GM12891 (cell line): ENCODE measurements around the gene ATP6V1G3.
"Not testable (repeated sequence)": the region's sequence is repeated elsewhere in the genome, so short reads cannot be mapped to it uniquely, and the experiment has no call there.

Source experiments
- DNase-seq: peaks from one replicate; pipeline ENCODE4 v3.0.0; 2011; ENCODE audit warnings: low spot score; ENCODE audit not compliant: insufficient read length
- FAIRE-seq: peaks from 2 replicates; lab custom pipeline; 2011; peaks lifted over from hg19 to GRCh38; lab: Jason Lieb, UNC
- PAX5 ChIP-seq: IDR thresholded peaks from 2 replicates; pipeline ENCODE4 v1.6.1; 2011; ENCODE audit warnings: low read length, moderate library complexity, mild to moderate bottlenecking; ENCODE audit not compliant: insufficient read depth, severe bottlenecking
- POLR2A ChIP-seq: IDR thresholded peaks from 2 replicates; pipeline ENCODE4 v1.6.1; 2011; ENCODE audit warnings: low read depth, low read length, control low read depth
- POLR2AphosphoS5 ChIP-seq: IDR thresholded peaks from 2 replicates; pipeline ENCODE4 v1.6.1; 2011; ENCODE audit warnings: low read depth, low read length, control low read depth
- POU2F2 ChIP-seq: IDR thresholded peaks from 2 replicates; pipeline ENCODE4 v1.6.1; 2011; ENCODE audit warnings: low read depth, mild to moderate bottlenecking, control low read depth, low read length, moderate library complexity
- SPI1 ChIP-seq: IDR thresholded peaks from 2 replicates; pipeline ENCODE4 v1.6.1; 2011; ENCODE audit warnings: low read depth, low read length, control low read depth
- TAF1 ChIP-seq: IDR thresholded peaks from 2 replicates; pipeline ENCODE4 v1.6.1; 2011; ENCODE audit warnings: low read depth, low read length, control low read depth

Gene ATP6V1G3

DNA sequence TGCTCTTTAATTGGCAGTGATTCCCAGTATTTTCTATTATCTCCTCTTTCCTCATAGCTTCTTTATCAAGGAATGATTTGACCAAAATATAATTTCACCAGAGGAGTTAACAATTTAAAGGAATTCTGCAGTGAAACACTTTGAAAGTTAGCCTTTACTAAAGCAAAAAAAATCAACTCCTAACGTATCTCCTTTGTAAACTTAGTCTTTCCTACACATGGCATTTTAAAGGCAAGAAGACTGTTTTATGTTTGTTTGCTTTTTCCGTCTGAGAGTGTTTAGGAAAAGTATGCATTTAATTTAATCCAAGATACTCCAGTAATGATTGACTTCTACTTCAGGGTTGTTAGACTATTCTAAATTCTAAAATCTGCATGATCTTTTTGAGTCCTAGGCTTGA lies 15.9 kb downstream of the ATP6V1G3 start:
- TF ChIP-seq SPI1 (no peak), PAX5 (no peak), POLR2A (no peak), POLR2AphosphoS5 (no peak), POU2F2 (no peak), TAF1 (no peak)
- FAIRE-seq (no peak), DNase-seq (no peak)

DNA sequence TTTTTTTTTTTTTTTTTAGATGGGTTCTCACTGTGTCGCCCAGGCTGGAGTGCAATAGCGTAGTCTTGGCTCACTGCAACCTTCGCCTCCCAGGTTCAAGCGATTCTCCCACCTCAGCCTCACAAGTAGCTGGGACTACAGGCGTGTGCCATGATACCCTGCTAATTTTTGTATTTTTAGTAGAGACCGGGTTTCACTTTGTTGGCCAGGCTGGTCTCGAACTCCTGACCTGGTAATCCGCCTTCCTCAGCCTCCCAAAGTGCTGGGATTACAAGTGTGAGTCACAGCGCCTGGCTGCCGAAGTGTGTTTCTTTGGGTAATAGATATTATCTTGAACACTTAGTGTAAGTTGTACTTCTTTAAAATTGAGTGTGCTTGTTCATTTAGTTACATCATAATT lies 16.4 kb downstream of the ATP6V1G3 start:
- DNase-seq, FAIRE-seq: not testable (repeated sequence)

DNA sequence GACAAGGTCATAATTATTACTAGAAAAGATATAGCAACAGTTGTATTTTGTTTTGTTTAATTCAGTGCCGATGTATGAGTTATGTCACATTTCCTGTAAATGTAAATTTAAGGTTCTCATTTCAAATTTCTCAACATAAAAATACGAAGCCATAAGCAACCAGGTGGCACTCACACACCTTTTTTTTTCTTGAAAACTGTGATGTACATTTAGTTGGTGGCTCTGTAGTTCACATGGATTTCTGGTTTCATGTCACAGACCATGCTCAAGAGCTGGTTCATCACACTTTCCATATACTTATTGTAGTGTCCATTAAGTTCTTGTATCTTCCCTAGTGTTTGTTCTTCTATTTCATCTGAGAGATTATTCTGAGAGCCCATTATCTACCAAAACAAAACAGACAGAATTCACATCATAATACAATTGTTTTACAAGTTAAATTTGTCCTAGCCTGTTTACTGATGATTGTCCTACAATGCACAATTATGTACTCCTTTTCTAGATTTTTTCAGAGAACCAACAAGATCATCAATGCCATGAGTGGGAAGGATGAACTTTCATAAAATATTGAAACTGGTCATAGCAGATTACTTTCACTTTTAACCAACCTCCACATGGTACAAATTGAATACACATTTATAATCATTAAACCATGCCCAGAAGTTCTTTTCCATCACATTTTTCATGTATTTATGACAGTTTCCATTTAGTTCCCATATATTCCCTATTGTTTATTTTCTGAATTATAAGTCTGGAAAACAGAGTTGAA lies 17.1 kb downstream of the ATP6V1G3 start:
- FAIRE-seq (peak; percentile 56), DNase-seq (no peak)
- TF ChIP-seq POU2F2 (no peak), SPI1 (no peak), POLR2A (no peak), POLR2AphosphoS5 (no peak), TAF1 (no peak), PAX5 (no peak)

DNA sequence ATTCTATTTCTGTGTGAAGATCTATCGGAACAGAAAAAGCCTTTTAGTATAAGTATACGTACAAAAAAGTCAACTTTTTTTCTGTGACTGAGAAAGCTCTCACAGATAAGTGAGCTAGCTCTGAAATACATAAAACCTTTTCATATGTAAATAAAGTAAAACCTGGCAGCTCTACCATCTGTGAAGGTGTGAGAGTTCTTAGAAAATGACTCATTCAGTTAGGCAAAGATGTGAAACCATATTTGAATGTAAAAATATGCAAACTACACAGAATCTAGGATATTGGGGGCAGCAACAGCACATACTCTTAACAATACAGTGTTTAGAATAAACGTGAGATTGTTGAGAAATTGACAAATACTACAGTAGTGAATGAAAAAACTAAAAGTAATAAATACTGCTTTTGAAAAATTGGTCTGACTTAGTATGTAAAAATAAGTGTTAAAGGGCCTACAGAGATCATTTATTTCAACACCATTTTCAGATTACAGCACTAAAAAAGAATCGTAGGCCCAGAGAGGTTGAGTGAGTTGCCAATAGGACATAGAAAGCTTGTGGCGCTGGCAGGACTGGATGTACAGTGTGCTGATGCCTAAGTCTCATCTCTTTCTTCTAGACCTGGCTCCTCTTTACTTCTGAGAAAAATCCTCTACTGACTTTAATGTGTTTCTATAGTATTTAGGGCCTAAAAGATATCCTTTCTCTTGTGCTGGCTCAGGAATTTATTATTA lies 19.8 kb downstream of the ATP6V1G3 start:
- TF ChIP-seq POLR2A (no peak), SPI1 (no peak), POLR2AphosphoS5 (no peak), POU2F2 (peak; percentile 93), PAX5 (no peak), TAF1 (no peak)
- FAIRE-seq: peak; percentile 83
- DNase-seq: peak; percentile 11

DNA sequence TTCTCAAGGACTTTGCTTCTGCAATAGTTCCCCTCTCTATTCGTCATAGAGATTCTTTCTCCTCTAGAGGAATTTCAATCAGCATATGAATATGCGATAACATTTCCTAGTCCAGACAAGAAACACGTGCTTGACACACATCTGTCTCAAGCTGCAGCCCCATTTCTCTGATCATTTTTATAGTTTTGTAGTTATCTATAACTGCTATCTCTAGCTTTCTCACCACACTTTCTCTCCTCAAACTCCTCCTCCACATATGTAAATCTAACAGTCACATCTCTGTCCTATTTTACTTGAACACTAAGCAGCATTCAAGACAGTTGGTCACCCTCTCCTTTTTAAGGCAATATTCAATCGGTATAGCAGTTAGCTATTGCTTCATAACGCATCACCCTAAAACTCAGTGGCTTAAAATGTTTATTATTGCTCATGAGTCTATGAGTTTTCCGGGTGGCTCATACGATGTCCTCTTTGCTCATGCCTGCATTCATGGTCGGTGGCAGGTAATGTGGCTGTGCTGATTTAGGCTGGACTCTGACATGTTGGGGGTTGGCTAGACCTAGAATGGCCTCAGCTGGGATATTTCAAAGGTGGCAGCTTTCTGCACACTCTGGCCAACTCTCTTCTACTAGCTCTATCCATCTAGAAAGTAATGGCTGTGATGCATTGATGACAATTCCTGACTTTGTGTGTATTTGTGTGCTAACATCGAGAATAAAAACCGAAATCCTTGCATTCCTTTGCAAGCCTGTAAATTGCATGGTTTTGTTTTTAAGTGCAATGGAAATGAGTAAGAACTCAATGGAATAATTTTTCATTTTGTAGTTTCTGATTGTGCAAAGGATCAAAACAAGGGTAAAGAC lies 20.6 kb downstream of the ATP6V1G3 start:
- FAIRE-seq: peak; percentile 60
- DNase-seq: no peak
- TF ChIP-seq SPI1 (no peak), TAF1 (no peak), POLR2AphosphoS5 (no peak), PAX5 (no peak), POLR2A (no peak), POU2F2 (no peak)

DNA sequence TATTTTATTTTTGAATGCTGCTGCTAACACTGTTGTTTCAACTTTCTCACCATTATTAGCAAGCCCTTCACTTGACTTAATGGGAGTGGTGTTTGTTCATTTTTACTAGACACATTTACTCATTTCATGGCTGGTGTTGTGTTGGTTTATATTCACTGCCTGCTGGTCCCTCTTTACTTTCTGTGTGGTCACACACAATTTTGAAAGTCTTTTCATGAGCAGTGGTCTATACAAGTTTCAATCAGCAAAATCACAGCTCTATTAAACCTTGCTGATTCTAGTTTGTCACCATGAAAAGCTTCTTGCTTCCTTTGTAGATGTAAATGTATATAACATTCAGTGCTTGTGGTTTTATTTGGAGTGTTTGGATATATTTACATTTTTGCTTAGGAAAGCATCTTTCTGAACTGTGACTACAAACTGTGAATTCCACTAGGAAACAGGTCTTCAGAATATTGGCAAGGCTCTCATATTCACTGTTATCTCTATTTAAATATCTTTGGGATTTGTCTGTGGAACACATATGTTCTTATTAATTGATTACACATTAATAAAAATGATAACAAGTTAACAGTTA lies 22.8 kb downstream of the ATP6V1G3 start:
- TF ChIP-seq SPI1 (no peak), POLR2AphosphoS5 (no peak), POLR2A (no peak), POU2F2 (no peak), TAF1 (no peak), PAX5 (no peak)
- FAIRE-seq: peak; percentile 9

DNA sequence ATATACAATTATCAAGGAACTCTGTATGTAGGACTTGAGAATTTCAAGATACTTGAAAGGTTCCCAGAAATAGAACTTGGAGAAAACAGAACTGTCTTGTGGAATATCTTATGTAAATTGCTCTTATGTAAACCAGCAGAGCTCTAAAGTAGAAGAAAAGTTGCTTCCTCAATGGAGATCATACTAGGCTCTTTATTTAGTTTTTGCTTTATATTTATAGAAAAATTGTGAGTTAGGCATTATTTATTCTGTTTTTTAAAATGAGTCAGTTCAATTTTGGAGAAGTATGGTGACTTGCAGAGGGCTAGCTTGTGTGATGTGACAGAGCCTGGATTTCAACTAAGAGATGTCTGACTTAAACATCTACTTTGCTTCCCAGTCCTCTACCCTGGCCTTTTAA lies 40.4 kb downstream of the ATP6V1G3 start:
- DNase-seq: no peak
- TF ChIP-seq POLR2AphosphoS5 (no peak), SPI1 (no peak), POLR2A (no peak), TAF1 (no peak), PAX5 (no peak), POU2F2 (no peak)
- FAIRE-seq: no peak

More for the DNA sequence above, 22.8 kb downstream of the ATP6V1G3 start:
- DNase-seq: no peak

DNA sequence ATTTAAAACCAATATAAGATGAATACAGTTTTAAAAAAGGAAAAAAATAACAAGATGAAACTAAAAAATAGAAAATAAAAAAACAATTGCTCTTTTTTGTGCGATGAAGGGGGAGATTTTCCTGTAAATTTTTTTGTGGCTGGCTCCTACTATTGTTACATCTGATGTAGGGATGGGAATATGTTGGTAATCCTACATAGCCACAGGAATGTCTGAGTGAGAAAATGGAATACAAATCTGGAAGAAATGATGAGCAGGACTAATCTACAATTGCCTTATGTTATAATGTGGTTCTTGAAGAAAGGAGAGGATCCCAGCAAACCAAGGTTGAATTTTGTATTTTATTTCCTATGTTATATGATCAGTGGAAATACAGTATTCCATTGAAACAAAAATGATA lies 40.9 kb downstream of the ATP6V1G3 start:
- FAIRE-seq (no peak), DNase-seq (no peak)
- TF ChIP-seq TAF1: no peak
- TF ChIP-seq PAX5: no peak
- no peak for TF ChIP-seq POLR2AphosphoS5
- TF ChIP-seq POU2F2: no peak
- TF ChIP-seq SPI1: no peak
- no peak for TF ChIP-seq POLR2A
